Measurements from ENCODE around the gene DOCK2.

DOCK2 gene

DNA sequence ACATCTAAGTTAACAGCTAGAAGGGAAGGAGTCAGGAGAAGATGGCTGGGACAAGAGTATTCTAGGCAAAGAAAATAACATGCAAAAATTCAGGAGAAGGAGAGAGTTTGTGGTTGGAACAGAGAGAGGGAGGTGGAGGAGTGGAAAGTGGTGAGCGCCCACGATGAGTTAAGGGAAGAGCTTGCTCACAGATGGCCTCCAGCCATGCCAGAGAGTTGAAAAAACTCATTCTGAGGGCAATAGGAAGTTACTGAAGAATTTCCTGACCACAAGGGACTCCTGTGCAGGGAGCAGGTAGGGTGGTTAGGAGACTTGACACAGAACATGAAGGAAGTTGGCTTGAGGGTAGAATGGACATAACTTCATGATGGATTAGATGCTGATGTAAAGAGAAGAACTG is 159.7 kb downstream of the DOCK2 start:
- H3K36me3 ChIP-seq (ENCODE audit: insufficient read depth, low read length): no peaks in the 10 kb centered on the region

DNA sequence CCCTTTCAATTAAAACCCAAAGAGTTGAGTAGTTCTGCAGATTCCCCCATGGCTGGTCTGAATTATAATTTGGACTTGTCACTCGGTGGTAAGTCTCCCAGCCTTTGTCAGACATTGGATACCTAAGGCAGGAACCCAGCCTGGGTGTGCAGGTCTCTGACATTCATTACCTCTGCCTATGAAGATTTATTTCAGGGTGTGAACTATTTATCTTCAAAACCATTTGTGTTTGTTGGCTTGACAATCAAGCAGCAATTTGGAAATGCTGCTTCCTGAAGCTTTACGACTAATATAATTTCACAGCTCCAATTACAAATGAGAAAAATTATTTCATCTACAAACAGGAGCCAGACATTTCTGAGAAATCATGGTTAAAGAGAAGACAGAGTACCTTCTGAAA is 160.5 kb downstream of the DOCK2 start:
- Histone ChIP-seq H3K9me3 (ENCODE audit: low read depth, low read length) (no peaks in the 10 kb centered on the region), H3K9ac (ENCODE audit: insufficient read length) (no peak overlapping the region), H3K36me3 (ENCODE audit: insufficient read depth, low read length) (no peaks in the 10 kb centered on the region), H3K27ac (no peak overlapping the region), H3K4me3 (no peak overlapping the region)
- DNase-seq (ENCODE audit: low read depth, low spot score): no peak
- TF ChIP-seq EZH2 (IDR thresholded peaks at IDR 0.05) (no peak), FOXP2 (optimal IDR thresholded peaks at IDR 0.05; ENCODE audit: control extremely low read depth, extremely low read length, insufficient read depth) (no peak), POLR2AphosphoS5 (IDR thresholded peaks at IDR 0.05; ENCODE audit: borderline replicate concordance, low read depth, low read length) (no peak)

More for the DNA sequence above, 159.7 kb downstream of the DOCK2 start:
- Histone ChIP-seq H3K9ac (ENCODE audit: insufficient read length) (no peak overlapping the region), H3K27ac (no peak overlapping the region), H3K9me3 (ENCODE audit: low read depth, low read length) (no peaks in the 10 kb centered on the region), H3K4me3 (no peak overlapping the region)
- TF ChIP-seq POLR2AphosphoS5 (IDR thresholded peaks at IDR 0.05; ENCODE audit: borderline replicate concordance, low read depth, low read length) (no peak), EZH2 (IDR thresholded peaks at IDR 0.05) (no peak), FOXP2 (optimal IDR thresholded peaks at IDR 0.05; ENCODE audit: control extremely low read depth, extremely low read length, insufficient read depth) (no peak)
- no peak for DNase-seq (ENCODE audit: low read depth, low spot score)

DNA sequence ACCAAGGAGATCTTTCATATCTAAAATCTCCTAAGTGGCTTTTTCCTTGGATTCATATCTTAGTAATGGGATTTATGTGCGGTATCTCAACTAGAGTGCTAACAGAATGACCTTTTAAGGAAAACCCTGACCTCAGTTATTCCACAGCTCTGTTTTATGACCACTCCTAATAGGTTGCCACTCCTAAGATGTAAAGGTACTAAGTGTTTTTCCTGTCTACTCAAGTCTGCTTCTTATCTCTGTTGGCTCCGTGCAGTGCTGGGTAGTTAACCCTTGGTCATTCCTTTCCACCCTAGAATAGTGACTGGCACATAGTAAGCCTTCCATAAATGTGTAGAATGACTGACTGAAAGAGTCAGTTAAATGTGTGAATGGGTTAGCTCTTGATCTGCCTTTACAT is 161.4 kb downstream of the DOCK2 start:
- TF ChIP-seq POLR2AphosphoS5 (IDR thresholded peaks at IDR 0.05; ENCODE audit: borderline replicate concordance, low read depth, low read length): no peak
- no peak for TF ChIP-seq EZH2 (IDR thresholded peaks at IDR 0.05)
- TF ChIP-seq FOXP2 (optimal IDR thresholded peaks at IDR 0.05; ENCODE audit: control extremely low read depth, extremely low read length, insufficient read depth): no peak
- no peak overlapping the region for H3K27ac ChIP-seq
- no peaks in the 10 kb centered on the region for H3K9me3 ChIP-seq (ENCODE audit: low read depth, low read length)
- no peaks in the 10 kb centered on the region for H3K36me3 ChIP-seq (ENCODE audit: insufficient read depth, low read length)
- H3K9ac ChIP-seq (ENCODE audit: insufficient read length): no peak overlapping the region
- no peak overlapping the region for H3K4me3 ChIP-seq
- no peak for DNase-seq (ENCODE audit: low read depth, low spot score)

- Histone ChIP-seq H3K4me3 (no peak overlapping the region), H3K9me3 (ENCODE audit: low read depth, low read length) (no peaks in the 10 kb centered on the region), H3K27ac (no peak overlapping the region), H3K9ac (ENCODE audit: insufficient read length) (no peak overlapping the region), H3K36me3 (ENCODE audit: insufficient read depth, low read length) (no peaks in the 10 kb centered on the region)
- no peak for TF ChIP-seq EZH2 (IDR thresholded peaks at IDR 0.05)
- TF ChIP-seq FOXP2 (optimal IDR thresholded peaks at IDR 0.05; ENCODE audit: control extremely low read depth, extremely low read length, insufficient read depth): no peak
- no peak for TF ChIP-seq POLR2AphosphoS5 (IDR thresholded peaks at IDR 0.05; ENCODE audit: borderline replicate concordance, low read depth, low read length)
- DNase-seq (ENCODE audit: low read depth, low spot score): no peak
These were observed 162.0 kb downstream of the DOCK2 start for GRCh38 chr5:169798906-169799660.

- no peak overlapping the region for H3K9ac ChIP-seq (ENCODE audit: insufficient read length)
- no peak for TF ChIP-seq EZH2 (IDR thresholded peaks at IDR 0.05)
- no peak for TF ChIP-seq POLR2AphosphoS5 (IDR thresholded peaks at IDR 0.05; ENCODE audit: borderline replicate concordance, low read depth, low read length)
- TF ChIP-seq FOXP2 (optimal IDR thresholded peaks at IDR 0.05; ENCODE audit: control extremely low read depth, extremely low read length, insufficient read depth): no peak
- no peaks in the 10 kb centered on the region for H3K36me3 ChIP-seq (ENCODE audit: insufficient read depth, low read length)
- no peak overlapping the region for H3K4me3 ChIP-seq
- H3K27ac ChIP-seq: no peak overlapping the region
- H3K9me3 ChIP-seq (ENCODE audit: low read depth, low read length): no peaks in the 10 kb centered on the region
- no peak for DNase-seq (ENCODE audit: low read depth, low spot score)
These were observed 164.3 kb downstream of the DOCK2 start for GRCh38 chr5:169801324-169801777.

DNA sequence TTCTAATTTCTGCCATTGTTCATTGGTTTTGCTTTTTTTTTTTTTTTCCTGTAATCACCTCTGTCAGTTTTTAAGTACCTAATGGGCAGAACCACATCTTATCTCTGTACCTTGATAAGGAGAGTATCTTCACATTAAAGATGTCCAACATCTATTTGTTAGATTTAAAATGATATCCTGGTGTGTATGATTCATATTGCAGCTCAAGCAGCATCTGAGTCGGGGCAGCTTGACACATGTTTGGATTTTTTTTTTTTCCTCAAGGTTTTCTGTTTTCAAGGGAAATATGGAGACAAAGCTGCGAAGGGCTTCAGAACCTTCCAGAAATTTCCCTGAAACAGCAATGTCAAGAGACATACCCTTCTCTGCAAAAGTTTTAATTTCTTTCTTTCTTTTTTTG is 164.7 kb downstream of the DOCK2 start:
- TF ChIP-seq POLR2AphosphoS5 (IDR thresholded peaks at IDR 0.05; ENCODE audit: borderline replicate concordance, low read depth, low read length): no peak
- TF ChIP-seq EZH2 (IDR thresholded peaks at IDR 0.05): no peak
- TF ChIP-seq FOXP2 (optimal IDR thresholded peaks at IDR 0.05; ENCODE audit: control extremely low read depth, extremely low read length, insufficient read depth): no peak
- no peak overlapping the region for H3K9ac ChIP-seq (ENCODE audit: insufficient read length)
- no peaks in the 10 kb centered on the region for H3K36me3 ChIP-seq (ENCODE audit: insufficient read depth, low read length)
- no peaks in the 10 kb centered on the region for H3K9me3 ChIP-seq (ENCODE audit: low read depth, low read length)
- no peak overlapping the region for H3K4me3 ChIP-seq
- H3K27ac ChIP-seq: no peak overlapping the region
- DNase-seq (ENCODE audit: low read depth, low spot score): no peak

DNA sequence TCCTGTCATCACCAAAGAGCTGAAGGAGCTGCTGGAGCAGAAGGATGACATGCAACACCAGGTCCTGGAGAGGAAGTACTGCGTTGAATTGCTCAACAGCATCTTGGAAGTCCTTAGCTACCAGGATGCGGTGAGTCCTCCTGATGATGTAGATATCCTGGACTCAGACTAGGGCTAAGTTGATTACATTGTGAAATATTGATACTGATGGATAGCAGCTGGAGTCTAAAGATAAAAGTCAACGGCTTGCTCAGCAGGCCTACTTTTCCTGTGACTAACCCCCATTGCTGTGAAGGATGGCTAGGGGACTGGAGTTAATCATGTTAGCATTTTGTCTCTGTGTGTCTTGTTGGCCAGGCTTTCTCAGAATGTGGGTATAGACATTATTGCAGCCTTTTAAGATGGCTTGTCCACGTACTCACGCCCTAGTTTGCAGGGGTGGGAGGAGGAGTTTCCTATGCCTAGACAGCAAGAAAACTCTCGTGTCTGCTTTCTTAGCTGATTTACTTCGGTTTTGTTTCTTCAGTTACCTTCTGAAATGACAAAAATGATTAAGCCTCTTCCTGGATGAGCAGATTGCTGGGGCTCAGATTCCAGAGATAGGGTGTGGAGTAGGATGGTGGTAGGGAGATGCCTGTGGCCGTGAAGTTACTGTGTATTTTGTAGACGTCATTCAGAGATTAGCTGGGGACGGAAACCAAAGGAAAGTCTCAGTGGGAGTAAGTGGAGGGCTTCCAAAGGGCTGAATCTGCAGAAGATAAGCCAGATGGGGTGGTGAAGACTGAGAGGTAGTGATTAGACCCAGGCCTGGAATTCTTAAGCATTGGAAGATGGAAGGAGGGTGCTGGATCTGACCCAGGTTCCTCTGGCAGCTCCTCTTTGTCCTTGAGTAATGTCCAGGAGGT is 166.3 kb downstream of the DOCK2 start:
- no peaks in the 10 kb centered on the region for H3K36me3 ChIP-seq (ENCODE audit: insufficient read depth, low read length)
- H3K9me3 ChIP-seq (ENCODE audit: low read depth, low read length): no peaks in the 10 kb centered on the region
- H3K9ac ChIP-seq (ENCODE audit: insufficient read length): no peak overlapping the region
- no peak for TF ChIP-seq POLR2AphosphoS5 (IDR thresholded peaks at IDR 0.05; ENCODE audit: borderline replicate concordance, low read depth, low read length)
- TF ChIP-seq EZH2 (IDR thresholded peaks at IDR 0.05): no peak
- no peak for TF ChIP-seq FOXP2 (optimal IDR thresholded peaks at IDR 0.05; ENCODE audit: control extremely low read depth, extremely low read length, insufficient read depth)
- H3K4me3 ChIP-seq: no peak overlapping the region
- no peak for DNase-seq (ENCODE audit: low read depth, low spot score)
- no peak overlapping the region for H3K27ac ChIP-seq

GRCh38 chr5:169804861-169805260 is 167.8 kb downstream of the DOCK2 start:
- no peaks in the 10 kb centered on the region for H3K36me3 ChIP-seq (ENCODE audit: insufficient read depth, low read length)
- no peaks in the 10 kb centered on the region for H3K9me3 ChIP-seq (ENCODE audit: low read depth, low read length)
- TF ChIP-seq POLR2AphosphoS5 (IDR thresholded peaks at IDR 0.05; ENCODE audit: borderline replicate concordance, low read depth, low read length): no peak
- no peak for TF ChIP-seq FOXP2 (optimal IDR thresholded peaks at IDR 0.05; ENCODE audit: control extremely low read depth, extremely low read length, insufficient read depth)
- TF ChIP-seq EZH2 (IDR thresholded peaks at IDR 0.05): no peak
- no peak for DNase-seq (ENCODE audit: low read depth, low spot score)
- no peak overlapping the region for H3K4me3 ChIP-seq
- no peak overlapping the region for H3K9ac ChIP-seq (ENCODE audit: insufficient read length)
- no peak overlapping the region for H3K27ac ChIP-seq
